LNCaP clone FGC (cell line): ENCODE results near the gene KIR2DL3.
"Not testable (repeated sequence)": the region's sequence is repeated elsewhere in the genome, so short reads cannot be mapped to it uniquely, and the experiment has no call there.

Experiments used
- DNase-seq: peaks from one replicate; pipeline ENCODE4 v3.0.0-alpha.2; 2011; ENCODE audit warnings: low read depth
- H3K4me3 ChIP-seq: 2 replicates; pipeline ENCODE4 v1.5.1; 2011; ENCODE audit warnings: mild to moderate bottlenecking, low read depth, low read length, control low read depth
- TF ChIP-seq, protein P1 (sequence below): IDR thresholded peaks from 2 replicates; pipeline ENCODE4 v1.5.1; 2012; ENCODE audit warnings: mild to moderate bottlenecking; ENCODE audit not compliant: control insufficient read depth, insufficient read depth; ENCODE audit errors: extremely low read depth

KIR2DL3 gene

DNA sequence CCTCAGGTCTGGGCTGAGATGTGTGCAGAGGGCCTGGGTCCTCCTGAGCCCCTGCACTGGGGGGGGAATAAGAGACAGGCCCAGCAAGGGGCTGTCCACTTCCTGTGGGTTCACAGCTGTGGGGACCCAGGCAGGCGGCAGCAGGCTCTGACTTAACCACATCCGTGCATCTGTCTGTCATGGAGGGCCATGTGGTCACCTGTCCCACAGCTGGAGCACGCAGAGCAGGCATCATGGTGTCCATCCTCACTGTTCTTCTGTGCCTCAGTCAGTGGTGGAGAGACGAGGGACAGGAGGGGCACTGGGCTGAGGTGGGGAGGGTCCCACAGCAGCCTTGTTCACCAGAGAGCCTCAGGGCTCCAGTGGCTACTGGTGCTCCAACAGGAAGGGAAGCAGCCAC lies 30.4 kb upstream of the KIR2DL3 start:
- DNase-seq, result no peak
- TF ChIP-seq, protein P1, sequence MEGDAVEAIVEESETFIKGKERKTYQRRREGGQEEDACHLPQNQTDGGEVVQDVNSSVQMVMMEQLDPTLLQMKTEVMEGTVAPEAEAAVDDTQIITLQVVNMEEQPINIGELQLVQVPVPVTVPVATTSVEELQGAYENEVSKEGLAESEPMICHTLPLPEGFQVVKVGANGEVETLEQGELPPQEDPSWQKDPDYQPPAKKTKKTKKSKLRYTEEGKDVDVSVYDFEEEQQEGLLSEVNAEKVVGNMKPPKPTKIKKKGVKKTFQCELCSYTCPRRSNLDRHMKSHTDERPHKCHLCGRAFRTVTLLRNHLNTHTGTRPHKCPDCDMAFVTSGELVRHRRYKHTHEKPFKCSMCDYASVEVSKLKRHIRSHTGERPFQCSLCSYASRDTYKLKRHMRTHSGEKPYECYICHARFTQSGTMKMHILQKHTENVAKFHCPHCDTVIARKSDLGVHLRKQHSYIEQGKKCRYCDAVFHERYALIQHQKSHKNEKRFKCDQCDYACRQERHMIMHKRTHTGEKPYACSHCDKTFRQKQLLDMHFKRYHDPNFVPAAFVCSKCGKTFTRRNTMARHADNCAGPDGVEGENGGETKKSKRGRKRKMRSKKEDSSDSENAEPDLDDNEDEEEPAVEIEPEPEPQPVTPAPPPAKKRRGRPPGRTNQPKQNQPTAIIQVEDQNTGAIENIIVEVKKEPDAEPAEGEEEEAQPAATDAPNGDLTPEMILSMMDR, result no peak
- H3K4me3 ChIP-seq, result no peak overlapping the region

DNA sequence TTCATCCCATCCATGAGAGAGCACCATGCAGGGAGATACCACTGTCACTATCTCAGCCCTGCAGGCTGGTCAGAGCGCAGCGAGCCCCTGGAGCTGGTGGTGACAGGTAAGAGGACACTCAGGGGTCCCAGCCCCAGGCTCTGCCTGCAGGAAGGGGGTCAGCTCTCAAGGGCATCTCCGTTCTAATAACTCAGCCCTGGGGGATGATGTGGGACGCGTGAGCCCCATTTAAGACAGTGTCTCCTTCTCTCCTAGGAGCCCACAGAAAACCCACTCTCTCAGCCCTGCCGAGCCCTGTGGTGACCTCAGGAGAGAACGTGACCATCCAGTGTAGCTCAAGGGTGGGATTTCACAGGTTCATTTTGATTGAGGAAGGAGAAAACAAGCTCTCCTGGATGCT lies 29.5 kb upstream of the KIR2DL3 start:
- no peak overlapping the region for H3K4me3 ChIP-seq
- no peak for DNase-seq
- TF ChIP-seq, protein P1, result no peak

DNA sequence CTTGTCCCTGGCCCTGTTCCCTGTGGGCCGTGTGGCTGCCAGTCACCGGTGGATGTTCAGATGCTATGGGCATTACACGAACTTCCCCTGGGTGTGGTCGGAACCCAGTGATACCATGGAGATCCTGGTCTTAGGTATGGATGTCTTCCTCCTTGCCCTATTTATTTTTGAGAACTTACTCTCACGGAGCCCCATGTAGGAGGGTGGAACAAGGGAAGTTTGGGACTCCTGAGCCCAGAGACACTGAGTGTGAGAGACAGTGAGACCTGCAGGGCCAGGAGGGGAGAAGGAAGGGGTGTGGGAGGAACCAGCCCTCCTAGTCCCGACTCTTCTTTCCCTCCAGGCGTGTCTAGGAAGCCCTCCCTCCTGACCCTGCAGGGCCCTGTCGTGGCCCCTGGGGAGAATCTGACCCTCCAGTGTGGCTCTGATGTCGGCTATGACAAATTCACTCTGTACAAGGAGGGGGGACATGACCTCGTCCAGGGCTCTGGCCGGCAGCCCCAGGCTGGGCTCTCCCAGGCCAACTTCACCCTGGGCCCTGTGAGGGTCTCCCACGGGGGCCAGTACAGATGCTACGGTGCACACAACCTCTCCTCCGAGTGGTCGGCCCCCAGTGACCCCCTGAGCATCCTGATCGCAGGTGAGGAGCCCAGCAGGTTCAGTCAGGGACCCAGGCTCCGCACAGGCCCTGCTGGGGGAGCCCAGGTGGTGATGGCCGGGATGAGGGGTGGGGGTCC lies 28.9 kb upstream of the KIR2DL3 start:
- H3K4me3 ChIP-seq, result no peak overlapping the region
- TF ChIP-seq, protein P1, result no peak
- DNase-seq, result no peak

DNA sequence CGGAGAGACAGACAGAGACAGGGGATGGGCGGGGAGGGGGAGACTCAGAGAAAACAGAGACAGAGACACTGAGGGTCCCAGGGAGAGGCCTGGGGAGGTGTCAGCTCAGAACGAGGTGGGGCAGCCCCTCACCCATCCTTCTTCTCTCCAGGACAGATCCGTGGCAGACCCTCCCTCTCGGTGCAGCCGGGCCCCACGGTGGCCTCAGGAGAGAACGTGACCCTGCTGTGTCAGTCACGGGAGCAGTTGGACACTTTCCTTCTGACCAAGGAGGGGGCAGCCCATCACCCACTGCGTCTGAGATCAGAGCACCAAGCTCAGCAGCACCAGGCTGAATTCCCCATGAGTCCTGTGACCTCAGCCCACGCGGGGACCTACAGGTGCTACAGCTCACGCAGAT lies 28.4 kb upstream of the KIR2DL3 start:
- not testable (repeated sequence) for DNase-seq, H3K4me3 ChIP-seq

DNA sequence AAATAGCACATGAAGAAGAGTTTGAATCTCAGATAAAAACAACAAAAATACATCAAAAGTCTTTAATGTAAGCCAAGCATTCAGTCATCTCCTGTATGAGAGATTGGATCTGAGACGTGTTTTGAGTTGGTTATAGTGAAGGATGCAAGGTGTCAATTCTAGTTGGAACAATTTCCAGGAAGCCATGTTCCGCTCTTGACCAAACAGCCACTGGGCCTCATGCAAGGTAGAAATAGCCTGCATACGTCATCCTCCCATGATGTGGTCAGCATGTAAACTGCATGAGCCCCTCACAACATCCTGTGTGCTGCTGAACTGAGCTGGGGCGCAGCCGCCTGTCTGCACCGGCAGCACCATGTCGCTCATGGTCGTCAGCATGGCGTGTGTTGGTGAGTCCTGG lies 14.2 kb upstream of the KIR2DL3 start, which contains the start of gene KIR3DL3:
Gene KIR3DL3, plus strand, starts transcription at position 301 of the 400 bp plus-strand sequence. Its CDS starts 55 bp downstream, at position 356.
- no peak within 1 kb of the TSS for H3K4me3 ChIP-seq
- no peak for DNase-seq
- TF ChIP-seq, protein P1, result no peak

DNA sequence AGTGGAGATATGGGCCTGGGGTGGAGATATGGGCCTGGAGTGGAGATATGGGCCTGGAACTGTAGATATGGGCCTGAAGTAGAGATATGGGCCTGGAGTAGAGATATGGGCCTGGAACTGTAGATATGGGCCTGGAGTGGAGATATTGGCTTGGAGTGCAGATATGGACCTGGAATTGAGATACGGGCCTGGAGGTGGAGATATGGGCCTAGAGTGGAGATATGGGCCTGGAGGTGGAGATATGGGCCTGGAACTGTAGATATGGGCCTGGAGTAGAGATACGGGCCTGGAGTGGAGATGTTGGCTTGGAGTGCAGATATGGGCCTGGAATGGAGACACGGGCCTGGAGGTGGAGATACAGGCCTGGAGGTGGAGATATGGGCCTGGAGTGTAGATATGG lies 13.7 kb upstream of the KIR2DL3 start:
- H3K4me3 ChIP-seq, result no peak overlapping the region
- DNase-seq, result no peak
- TF ChIP-seq, protein P1, result no peak

DNA sequence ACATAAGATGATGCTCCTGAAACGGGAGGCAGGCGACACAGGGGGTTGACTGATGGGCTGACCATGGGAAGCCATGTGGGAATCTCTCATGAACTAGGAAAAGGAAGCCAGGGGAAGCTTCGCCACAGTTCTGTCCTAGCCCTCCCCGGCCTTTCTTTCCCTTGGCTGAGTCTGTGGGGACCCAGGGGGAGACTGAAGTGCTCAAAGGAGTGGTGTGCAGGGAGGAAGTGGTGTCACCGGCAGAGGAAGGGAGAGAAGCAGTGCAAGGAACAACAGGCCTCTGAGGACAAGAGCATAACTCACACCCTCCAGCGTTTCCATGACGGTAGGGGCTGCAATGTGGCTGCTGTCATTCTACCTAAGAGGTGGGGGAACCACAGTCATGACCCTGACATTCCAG lies 13.0 kb upstream of the KIR2DL3 start:
- TF ChIP-seq, protein P1, result no peak
- no peak overlapping the region for H3K4me3 ChIP-seq
- DNase-seq, result no peak
